Right lobe of liver (tissue), 4 donors: Measurements from ENCODE around the gene RAPGEF3.

Experiments
- POLR2A ChIP-seq: fragments of 450-650 bp; IDR thresholded peaks from one replicate; pipeline ENCODE4 v1.6.1; 2017; ENCODE audit warnings: antibody characterized with exemption, mild to moderate bottlenecking
- TF ChIP-seq, protein P1 (sequence below), 4 donors: fragments of 200-600 bp in 3 of 4; fragments of 450-650 bp in 1 of 4; IDR thresholded peaks; one replicate each; pipeline versions ENCODE4 v1.5.1 to v1.8.0; 2016 to 2022; ENCODE audit warnings: antibody characterized with exemption in 4 of 4, mild to moderate bottlenecking in 2 of 4
- donor health status: DM: no; HTN: no; CAD: no.
- donor health status: DM: no; HTN: no; CAD: no.
- donor health status: DM: no; HTN: yes; CAD: no.

DNA sequence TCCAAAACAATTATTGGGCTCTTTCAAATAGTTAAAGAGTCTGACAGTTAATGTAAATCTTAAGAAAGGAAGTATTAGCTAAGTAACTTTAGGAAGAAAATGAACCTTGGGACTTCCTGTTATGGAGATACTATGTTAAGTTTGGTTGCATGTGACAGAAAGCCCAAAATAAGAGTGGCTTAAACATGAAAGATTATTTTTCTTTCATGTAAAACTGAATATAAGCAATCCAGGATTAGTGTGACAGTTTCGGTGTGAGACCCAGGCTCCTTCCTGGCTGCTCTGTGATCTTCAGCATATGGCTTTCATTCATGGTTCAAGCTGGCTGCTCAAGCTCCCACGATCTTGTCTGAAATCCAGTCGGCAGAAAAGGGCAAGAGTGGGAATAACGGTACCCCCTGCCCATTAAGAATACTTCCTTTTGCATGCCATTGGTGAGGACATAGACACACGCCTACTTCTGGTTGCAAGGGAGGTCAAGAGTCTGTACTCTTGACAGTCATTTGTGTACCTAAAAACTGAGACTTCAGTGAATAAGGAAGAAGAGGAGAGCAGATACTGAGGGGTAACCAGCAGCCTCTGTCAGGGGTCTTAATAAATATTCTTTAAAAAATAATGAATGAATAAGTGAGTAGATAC is 50.7 kb downstream of the RAPGEF3 start:
- TF ChIP-seq POLR2A: no peak
- TF ChIP-seq, protein P1, sequence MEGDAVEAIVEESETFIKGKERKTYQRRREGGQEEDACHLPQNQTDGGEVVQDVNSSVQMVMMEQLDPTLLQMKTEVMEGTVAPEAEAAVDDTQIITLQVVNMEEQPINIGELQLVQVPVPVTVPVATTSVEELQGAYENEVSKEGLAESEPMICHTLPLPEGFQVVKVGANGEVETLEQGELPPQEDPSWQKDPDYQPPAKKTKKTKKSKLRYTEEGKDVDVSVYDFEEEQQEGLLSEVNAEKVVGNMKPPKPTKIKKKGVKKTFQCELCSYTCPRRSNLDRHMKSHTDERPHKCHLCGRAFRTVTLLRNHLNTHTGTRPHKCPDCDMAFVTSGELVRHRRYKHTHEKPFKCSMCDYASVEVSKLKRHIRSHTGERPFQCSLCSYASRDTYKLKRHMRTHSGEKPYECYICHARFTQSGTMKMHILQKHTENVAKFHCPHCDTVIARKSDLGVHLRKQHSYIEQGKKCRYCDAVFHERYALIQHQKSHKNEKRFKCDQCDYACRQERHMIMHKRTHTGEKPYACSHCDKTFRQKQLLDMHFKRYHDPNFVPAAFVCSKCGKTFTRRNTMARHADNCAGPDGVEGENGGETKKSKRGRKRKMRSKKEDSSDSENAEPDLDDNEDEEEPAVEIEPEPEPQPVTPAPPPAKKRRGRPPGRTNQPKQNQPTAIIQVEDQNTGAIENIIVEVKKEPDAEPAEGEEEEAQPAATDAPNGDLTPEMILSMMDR (IDR thresholded peaks at IDR 0.05): no peak
